Ectodermal cell (in vitro differentiated cells): ENCODE data around the gene ATP5F1C.
A peak's percentile ranks its signal among the peaks of the same experiment; 100 is the strongest.
"Not testable (repeated sequence)": the region's sequence is repeated elsewhere in the genome, so short reads cannot be mapped to it uniquely, and the experiment has no call there.

Source experiments
- H3K27ac ChIP-seq: 2 replicates; pipeline ENCODE4 v1.7.0; 2013; ENCODE audit warnings: mild to moderate bottlenecking, low read depth, low read length; ENCODE audit not compliant: insufficient read depth, poor library complexity, severe bottlenecking
- H3K27me3 ChIP-seq: 2 replicates; pipeline ENCODE4 v1.7.0; 2013; ENCODE audit warnings: mild to moderate bottlenecking, low read length; ENCODE audit not compliant: insufficient read depth, control insufficient read depth, poor library complexity, severe bottlenecking
- H3K36me3 ChIP-seq: one replicate; pipeline ENCODE4 v1.7.0; 2013; ENCODE audit warnings: low read length; ENCODE audit not compliant: control insufficient read depth, insufficient read depth
- H3K4me1 ChIP-seq: one replicate; pipeline ENCODE4 v1.7.0; 2013; ENCODE audit warnings: low read length; ENCODE audit not compliant: control insufficient read depth, insufficient read depth
- H3K4me3 ChIP-seq: 2 replicates; pipeline ENCODE4 v1.7.0; 2013; ENCODE audit warnings: low read depth, low read length, control low read depth; ENCODE audit not compliant: insufficient read depth
- H3K9me3 ChIP-seq: 2 replicates; pipeline ENCODE4 v1.7.0; 2013; ENCODE audit warnings: mild to moderate bottlenecking, low read length, moderate library complexity; ENCODE audit not compliant: control insufficient read depth
- WGBS, 2 experiments: methylation state at CpG; one replicate each; pipeline ENCODE4 v1.1.7; 2013; ENCODE audit warnings: missing lambda C conversion rate in 2 of 2; 5-methylcytosine and 5-hydroxymethylcytosine counted together

Gene ATP5F1C

DNA sequence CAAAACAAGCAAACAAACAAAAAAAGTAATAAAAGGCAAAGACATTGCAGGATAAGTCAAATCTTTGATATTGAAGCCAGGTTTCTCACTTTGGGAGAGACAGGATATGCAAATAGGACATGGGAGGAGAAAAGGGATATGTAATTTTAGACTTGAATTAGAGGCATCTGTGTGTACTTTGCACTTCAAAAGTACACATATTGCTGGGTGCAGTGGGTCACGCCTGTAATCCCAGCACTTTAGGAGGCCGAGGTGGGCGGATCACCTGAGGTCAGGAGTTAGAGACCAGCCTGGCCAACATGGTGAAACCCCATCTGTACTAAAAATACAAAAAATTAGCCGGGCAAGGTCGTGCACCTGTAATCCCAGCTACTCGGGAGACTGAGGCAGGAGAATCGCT lies 23.8 kb downstream of the ATP5F1C start:
- H3K36me3 ChIP-seq, H3K27me3 ChIP-seq, H3K9me3 ChIP-seq, H3K4me1 ChIP-seq, H3K4me3 ChIP-seq, H3K27ac ChIP-seq: not testable (repeated sequence)
- WGBS, 2 experiments, result 86 to 87% methylated on average over 7 of the region's 7 CpGs

DNA sequence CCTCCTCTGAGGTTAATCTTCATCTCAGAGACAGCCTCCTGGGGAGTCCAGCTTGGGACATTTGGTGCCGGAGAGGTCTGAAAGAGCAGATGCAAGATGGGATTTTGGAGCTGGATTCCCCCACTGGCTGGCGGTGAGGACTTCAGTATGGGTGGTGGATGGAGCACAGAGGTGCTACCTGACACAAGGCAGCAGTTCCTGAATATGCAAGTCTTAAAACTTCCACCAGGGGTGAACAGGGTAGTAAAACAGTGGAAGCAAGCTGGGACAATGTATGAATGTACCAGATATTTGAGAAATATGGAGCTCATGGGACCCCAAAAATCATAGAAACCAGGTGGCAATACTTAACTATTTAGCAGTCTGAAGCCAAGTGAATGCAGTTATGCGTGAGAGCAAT lies 25.5 kb downstream of the ATP5F1C start:
- no peaks in the 10 kb centered on the region for H3K36me3 ChIP-seq
- H3K27ac ChIP-seq, result no peak overlapping the region
- H3K4me3 ChIP-seq, result no peak overlapping the region
- no peaks in the 10 kb centered on the region for H3K9me3 ChIP-seq
- H3K27me3 ChIP-seq, result peaks cover 10% of the 10 kb centered on the region
- H3K4me1 ChIP-seq, result no peaks in the 10 kb centered on the region
- WGBS, 2 experiments, result 56 to 59% methylated on average over 3 of the region's 3 CpGs

DNA sequence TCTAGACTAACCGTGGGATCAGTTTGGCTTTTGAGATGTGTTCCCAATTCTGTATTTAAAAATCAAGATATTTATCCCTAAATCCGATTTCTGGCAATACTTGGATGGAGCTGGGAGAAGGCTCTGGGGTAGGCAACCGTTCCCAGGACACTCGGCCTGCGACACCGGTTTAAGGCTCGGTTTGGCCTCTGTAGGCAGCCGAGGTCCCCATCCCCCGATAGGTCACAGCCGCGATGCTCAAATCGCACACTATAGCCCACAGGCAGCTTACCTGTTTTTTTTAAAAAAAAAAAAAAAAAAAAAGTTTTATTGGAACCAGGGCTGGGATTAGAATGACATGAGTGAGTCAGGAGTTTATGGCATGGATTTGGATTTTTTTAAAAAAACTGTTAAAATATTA lies 29.6 kb downstream of the ATP5F1C start:
- Histone ChIP-seq H3K4me3 (peak overlapping the region; percentile 86), H3K27ac (no peak overlapping the region), H3K9me3 (no peaks in the 10 kb centered on the region), H3K36me3 (no peaks in the 10 kb centered on the region), H3K27me3 (peaks cover 10% of the 10 kb centered on the region), H3K4me1 (no peaks in the 10 kb centered on the region)
- WGBS, 2 experiments, result 19 to 20% methylated on average over 10 to 12 of the region's 12 CpGs

DNA sequence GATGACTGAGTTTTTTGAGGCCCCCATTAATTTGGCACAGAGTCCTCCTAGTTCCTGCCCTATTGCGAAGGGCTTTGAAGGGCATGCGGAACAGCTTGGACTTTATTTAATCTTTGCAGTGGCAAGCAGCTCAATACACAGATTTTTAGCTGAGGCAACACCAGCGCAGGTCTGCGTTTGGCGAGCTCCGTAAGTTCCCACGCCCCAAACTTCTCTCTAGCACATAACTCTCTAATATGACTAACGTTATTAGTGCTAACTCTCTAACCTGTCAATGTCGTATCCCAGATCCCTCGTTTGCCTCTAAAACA lies 30.0 kb downstream of the ATP5F1C start:
- Histone ChIP-seq H3K4me3 (peak overlapping the region; percentile 86), H3K27ac (no peak overlapping the region), H3K36me3 (no peaks in the 10 kb centered on the region), H3K4me1 (no peaks in the 10 kb centered on the region), H3K9me3 (no peaks in the 10 kb centered on the region), H3K27me3 (peaks cover 10% of the 10 kb centered on the region)
- 0% methylated on average over 10 of the region's 10 CpGs for WGBS, 2 experiments

DNA sequence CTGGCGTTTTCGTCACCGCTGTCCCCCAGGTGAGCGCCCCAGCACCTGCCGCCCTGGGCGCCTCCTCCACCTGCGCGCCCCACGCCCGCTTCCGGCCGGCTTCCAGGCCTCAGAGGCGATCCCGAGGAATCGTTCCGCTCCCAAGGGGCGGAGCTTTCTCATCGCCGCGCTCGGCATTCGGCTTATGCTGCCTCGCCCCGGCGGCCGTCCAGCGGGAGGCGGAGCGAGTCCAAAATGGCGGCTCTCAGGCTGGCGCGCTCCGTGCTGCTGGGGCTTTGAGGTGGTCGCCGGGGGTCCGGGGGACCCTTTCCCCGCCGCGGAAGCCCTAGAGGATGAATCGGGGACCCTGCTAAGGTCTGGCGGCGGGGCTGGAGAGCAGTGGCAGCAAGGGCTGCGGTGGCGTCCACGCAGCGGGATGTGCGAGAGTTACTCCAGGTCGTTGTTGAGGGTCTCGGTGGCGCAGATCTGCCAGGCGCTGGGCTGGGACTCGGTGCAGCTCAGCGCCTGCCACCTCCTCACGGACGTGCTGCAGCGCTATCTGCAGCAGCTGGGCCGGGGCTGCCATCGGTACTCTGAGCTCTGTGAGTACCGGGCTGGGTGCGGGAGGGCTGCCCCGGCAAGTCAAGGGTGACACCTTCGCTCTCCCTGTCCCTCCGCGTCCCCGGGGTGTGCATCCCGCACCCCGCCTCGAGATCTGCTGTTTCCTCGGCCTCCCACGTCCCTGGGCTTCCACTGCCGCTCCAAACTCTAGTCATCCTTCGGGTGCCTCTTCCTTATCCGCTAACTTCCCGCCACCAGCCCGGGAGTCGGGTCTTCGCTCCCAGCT lies 30.5 kb downstream of the ATP5F1C start, which contains the start of gene TAF3:
TAF3 (plus strand) TSS at position 211 of the 826 bp plus-strand sequence; CDS start at position 416, 205 bp downstream.
- peak within 1 kb of the TSS; percentile 30 for H3K27ac ChIP-seq
- H3K27me3 ChIP-seq, result peaks cover 10% of the 10 kb centered on the region
- H3K4me3 ChIP-seq, result peak within 1 kb of the TSS; percentile 86
- no peaks in the 10 kb centered on the region for H3K9me3 ChIP-seq
- WGBS, 2 experiments, result 0% methylated on average over 77 of the region's 77 CpGs
- H3K36me3 ChIP-seq, result no peaks in the 10 kb centered on the region
- no peaks in the 10 kb centered on the region for H3K4me1 ChIP-seq

DNA sequence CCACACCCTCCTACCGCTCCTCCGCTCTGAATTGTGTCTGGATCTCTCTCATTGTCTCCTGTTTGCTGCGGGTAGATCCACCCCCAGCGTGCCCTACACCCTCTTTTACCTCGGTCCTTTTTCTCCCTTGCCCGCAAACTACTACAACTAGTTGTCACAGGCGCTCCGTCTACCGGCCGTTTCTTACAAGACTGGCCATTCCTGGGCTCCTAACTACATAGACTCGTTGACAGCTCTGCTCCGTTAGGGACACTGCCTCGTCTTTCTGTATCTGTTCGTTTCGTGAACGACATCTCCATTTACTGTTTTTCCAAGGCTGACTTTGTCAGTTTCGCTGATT lies 31.1 kb downstream of the ATP5F1C start:
- H3K27ac ChIP-seq, result no peak overlapping the region
- H3K4me1 ChIP-seq, result no peaks in the 10 kb centered on the region
- H3K9me3 ChIP-seq, result no peaks in the 10 kb centered on the region
- peak overlapping the region; percentile 86 for H3K4me3 ChIP-seq
- WGBS, 2 experiments, result 2% methylated on average over 17 of the region's 17 CpGs
- H3K36me3 ChIP-seq, result no peaks in the 10 kb centered on the region
- H3K27me3 ChIP-seq, result peaks cover 10% of the 10 kb centered on the region

DNA sequence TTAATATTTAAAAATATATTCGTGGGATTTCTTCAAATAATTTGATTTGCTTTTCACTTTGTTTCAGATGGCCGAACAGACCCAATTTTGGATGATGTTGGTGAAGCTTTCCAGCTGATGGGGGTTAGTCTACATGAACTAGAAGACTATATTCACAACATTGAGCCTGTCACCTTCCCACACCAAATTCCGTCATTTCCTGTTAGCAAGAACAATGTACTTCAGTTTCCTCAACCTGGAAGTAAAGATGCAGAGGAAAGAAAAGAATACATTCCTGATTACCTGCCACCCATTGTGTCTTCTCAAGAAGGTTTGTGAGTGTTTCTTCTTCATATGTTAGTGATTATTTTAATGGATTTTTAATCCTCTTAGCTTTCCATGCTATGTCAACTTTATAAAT lies 36.3 kb downstream of the ATP5F1C start:
- no peak overlapping the region for H3K4me3 ChIP-seq
- peaks cover 8% of the 10 kb centered on the region for H3K36me3 ChIP-seq
- WGBS, 2 experiments, result 86 to 93% methylated on average over 1 to 2 of the region's 3 CpGs
- no peaks in the 10 kb centered on the region for H3K4me1 ChIP-seq
- no peaks in the 10 kb centered on the region for H3K9me3 ChIP-seq
- no peaks in the 10 kb centered on the region for H3K27me3 ChIP-seq
- H3K27ac ChIP-seq, result no peak overlapping the region

DNA sequence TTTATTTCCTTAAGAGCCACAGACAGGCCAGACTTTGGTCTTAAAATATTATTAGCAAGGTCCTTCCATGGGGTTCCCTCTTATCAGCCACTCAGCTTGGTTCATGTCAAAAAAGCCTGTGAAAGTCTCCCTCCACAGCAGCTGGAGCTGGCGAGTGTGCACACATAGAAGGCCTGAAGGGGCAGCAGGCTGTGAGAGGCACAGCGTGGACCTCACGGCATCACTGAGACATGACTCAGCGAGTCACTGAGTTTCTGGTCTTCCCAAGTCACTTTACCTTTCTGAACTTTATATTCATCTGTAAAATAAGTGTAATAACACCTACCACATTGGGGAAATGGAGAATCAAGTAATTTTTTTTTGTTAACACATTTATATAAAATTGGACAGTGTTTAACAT lies 39.0 kb downstream of the ATP5F1C start:
- 89 to 90% methylated on average over 4 of the region's 4 CpGs for WGBS, 2 experiments
- Histone ChIP-seq H3K9me3 (no peaks in the 10 kb centered on the region), H3K27me3 (no peaks in the 10 kb centered on the region), H3K4me1 (no peaks in the 10 kb centered on the region), H3K36me3 (peaks cover 8% of the 10 kb centered on the region), H3K27ac (no peak overlapping the region), H3K4me3 (no peak overlapping the region)

DNA sequence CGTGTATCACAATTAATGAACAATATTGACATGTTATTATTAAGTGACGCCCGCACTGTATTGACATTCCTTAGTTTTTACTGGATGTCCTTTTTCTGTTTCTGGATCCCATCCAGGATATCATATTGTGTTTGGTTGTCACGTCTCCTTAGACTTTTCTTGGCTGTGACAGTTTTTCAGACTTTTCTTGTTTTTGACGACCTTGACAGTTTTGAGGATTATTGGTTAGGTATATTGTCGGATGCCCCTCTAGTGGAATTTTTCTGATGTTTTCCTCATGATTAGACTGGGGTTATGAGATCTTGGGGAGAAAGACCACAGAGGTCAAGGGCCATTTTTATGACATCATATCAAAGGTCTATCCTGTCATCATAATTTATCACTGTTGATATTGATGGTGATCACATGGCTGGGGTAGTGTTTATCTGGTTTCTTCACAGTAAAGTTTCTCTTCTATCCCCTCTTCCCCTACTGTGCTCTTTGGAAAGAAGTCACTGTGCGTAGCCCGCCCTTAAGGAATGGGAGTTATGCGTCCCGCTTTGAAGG lies 41.4 kb downstream of the ATP5F1C start:
- H3K4me1 ChIP-seq, result no peaks in the 10 kb centered on the region
- no peaks in the 10 kb centered on the region for H3K27me3 ChIP-seq
- no peak overlapping the region for H3K4me3 ChIP-seq
- H3K36me3 ChIP-seq, result peaks cover 8% of the 10 kb centered on the region
- no peaks in the 10 kb centered on the region for H3K9me3 ChIP-seq
- H3K27ac ChIP-seq, result no peak overlapping the region
- 87 to 91% methylated on average over 7 to 8 of the region's 10 CpGs for WGBS, 2 experiments

DNA sequence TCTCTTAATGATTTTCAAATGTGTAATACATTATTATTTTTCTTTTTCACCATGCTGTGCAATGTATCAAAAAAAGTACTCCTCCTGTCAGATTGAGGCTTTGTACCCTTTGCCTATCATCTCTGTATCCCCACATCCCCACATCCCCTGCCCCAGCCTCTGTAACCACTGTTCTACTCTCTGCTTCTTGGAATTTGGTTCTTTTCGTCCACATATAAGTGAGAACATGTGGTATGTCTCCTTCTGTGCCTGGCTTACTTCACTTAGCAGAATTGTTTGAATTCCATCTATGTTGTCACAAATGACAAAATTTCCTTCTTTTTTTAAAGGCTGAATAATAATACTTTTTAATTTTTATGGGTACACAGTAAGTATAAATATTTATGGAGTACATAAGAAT lies 44.1 kb downstream of the ATP5F1C start:
- no peaks in the 10 kb centered on the region for H3K27me3 ChIP-seq
- no peak overlapping the region for H3K4me3 ChIP-seq
- no peaks in the 10 kb centered on the region for H3K36me3 ChIP-seq
- no peak overlapping the region for H3K27ac ChIP-seq
- 80 to 89% methylated on average over 1 of the region's 1 CpG for WGBS, 2 experiments
- H3K9me3 ChIP-seq, result no peaks in the 10 kb centered on the region
- no peaks in the 10 kb centered on the region for H3K4me1 ChIP-seq
